Trophoblast cell (in vitro differentiated cells and primary cell): ENCODE measurements around the gene MDM4.
A peak's percentile ranks its signal among the peaks of the same experiment; 100 is the strongest.

ENCODE experiments used
- DNase-seq, 2 donors: peaks; one replicate each; pipeline ENCODE4 v3.0.0-alpha.2; 2016
- H2AFZ ChIP-seq: 2 replicates; pipeline ENCODE4 v1.6.1; 2013; ENCODE audit warnings: low read length, moderate library complexity, mild to moderate bottlenecking; ENCODE audit not compliant: insufficient read depth, poor library complexity
- H2AK5ac ChIP-seq: 2 replicates; pipeline ENCODE4 v1.6.1; 2013; ENCODE audit warnings: mild to moderate bottlenecking, low read length
- H2BK120ac ChIP-seq: 2 replicates; pipeline ENCODE4 v1.6.1; 2013; ENCODE audit warnings: low read length, mild to moderate bottlenecking, moderate library complexity; ENCODE audit not compliant: insufficient read depth, poor library complexity
- H2BK12ac ChIP-seq: 2 replicates; pipeline ENCODE4 v1.6.1; 2013; ENCODE audit warnings: mild to moderate bottlenecking, low read length, moderate library complexity
- H2BK5ac ChIP-seq: 2 replicates; pipeline ENCODE4 v1.6.1; 2013; ENCODE audit warnings: low read length, low read depth, moderate library complexity, mild to moderate bottlenecking; ENCODE audit not compliant: poor library complexity
- H3K14ac ChIP-seq: 2 replicates; pipeline ENCODE4 v1.6.1; 2013; ENCODE audit warnings: mild to moderate bottlenecking, low read length
- H3K18ac ChIP-seq: 2 replicates; pipeline ENCODE4 v1.6.1; 2013; ENCODE audit warnings: mild to moderate bottlenecking, low read length
- H3K23ac ChIP-seq: 2 replicates; pipeline ENCODE4 v1.6.1; 2013; ENCODE audit warnings: low read length
- H3K27ac ChIP-seq: 2 replicates; pipeline ENCODE4 v1.5.1; 2013; ENCODE audit warnings: low read depth, mild to moderate bottlenecking, inconsistent platforms, low read length, moderate library complexity
- H3K27me3 ChIP-seq: 2 replicates; pipeline ENCODE4 v1.6.1; 2013; ENCODE audit warnings: inconsistent platforms, mild to moderate bottlenecking, low read length, moderate library complexity; ENCODE audit not compliant: insufficient read depth
- H3K36me3 ChIP-seq, 2 experiments: 1 replicate in 1 of 2; 2 replicates in 1 of 2; pipeline ENCODE4 v1.6.1; 2013; ENCODE audit warnings: low read length in 2 of 2, mild to moderate bottlenecking in 2 of 2, moderate library complexity in 1 of 2; ENCODE audit not compliant: insufficient read depth in 2 of 2, control insufficient read depth in 1 of 2
- H3K4ac ChIP-seq: 2 replicates; pipeline ENCODE4 v1.6.1; 2013; ENCODE audit warnings: low read depth, mild to moderate bottlenecking, low read length, moderate library complexity
- H3K4me1 ChIP-seq, 2 experiments: 1 replicate in 1 of 2; 2 replicates in 1 of 2; pipeline ENCODE4 v1.6.1; 2013; ENCODE audit warnings: low read length in 2 of 2, mild to moderate bottlenecking in 2 of 2, moderate library complexity in 1 of 2; ENCODE audit not compliant: insufficient read depth in 2 of 2, control insufficient read depth in 1 of 2
- H3K4me2 ChIP-seq: 2 replicates; pipeline ENCODE4 v1.6.1; 2013; ENCODE audit warnings: inconsistent platforms, mild to moderate bottlenecking, low read length, moderate library complexity
- H3K4me3 ChIP-seq: 2 replicates; pipeline ENCODE4 v1.5.1; 2013; ENCODE audit warnings: mild to moderate bottlenecking, low read depth, low read length, inconsistent platforms
- H3K79me1 ChIP-seq: one replicate; pipeline ENCODE4 v1.6.1; 2013; ENCODE audit warnings: low read length
- H3K79me2 ChIP-seq: 2 replicates; pipeline ENCODE4 v1.6.1; 2013; ENCODE audit warnings: low read length, mild to moderate bottlenecking; ENCODE audit not compliant: control insufficient read depth, insufficient read depth, poor library complexity
- H3K9ac ChIP-seq: 2 replicates; pipeline ENCODE4 v1.6.1; 2013; ENCODE audit warnings: mild to moderate bottlenecking, low read length
- H3K9me3 ChIP-seq: 2 replicates; pipeline ENCODE4 v1.6.1; 2013; ENCODE audit warnings: low read depth, mild to moderate bottlenecking, control low read depth, inconsistent platforms, low read length; ENCODE audit not compliant: insufficient read depth
- H4K12ac ChIP-seq: 2 replicates; pipeline ENCODE4 v1.6.1; 2013; ENCODE audit warnings: low read depth, mild to moderate bottlenecking, low read length, moderate library complexity
- H4K8ac ChIP-seq: 2 replicates; pipeline ENCODE4 v1.6.1; 2013; ENCODE audit warnings: low read depth, mild to moderate bottlenecking, low read length, moderate library complexity
- H4K91ac ChIP-seq: one replicate; pipeline ENCODE4 v1.6.1; 2013; ENCODE audit warnings: low read depth, mild to moderate bottlenecking, low read length, moderate library complexity
- WGBS: extraction: QIAGEN DNeasy Blood & Tissue Kit; methylation state at CpG from one replicate; pipeline ENCODE4 v1.1.7; 2013; ENCODE audit warnings: missing lambda C conversion rate; ENCODE audit not compliant: insufficient read length, insufficient coverage; ENCODE audit errors: extremely low coverage; 5-methylcytosine and 5-hydroxymethylcytosine counted together

MDM4 gene

DNA sequence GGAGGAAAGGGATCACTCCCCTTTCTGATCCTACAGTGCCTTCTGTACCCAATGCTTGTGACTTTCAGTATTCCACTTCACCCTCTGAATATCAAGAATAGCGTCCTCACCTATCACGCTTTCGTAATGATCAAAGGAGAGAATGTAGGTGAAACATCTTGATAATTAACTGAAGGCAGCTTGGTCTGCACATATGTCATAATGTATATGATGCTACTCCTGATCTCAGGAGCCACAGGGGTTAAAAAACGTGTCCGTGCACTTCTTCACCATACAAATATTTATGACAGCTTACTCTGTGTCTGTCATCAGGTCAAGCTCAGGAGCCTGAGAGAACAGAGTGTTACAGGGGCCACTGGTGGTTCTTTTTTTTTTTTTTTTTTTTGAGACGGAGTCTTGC lies 20.4 kb upstream of the MDM4 start:
- Histone ChIP-seq H4K12ac (no peak overlapping the region), H3K4me2 (no peak overlapping the region), H3K27ac (no peak overlapping the region), H3K4ac (no peak overlapping the region), H3K9me3 (no peaks in the 10 kb centered on the region), H3K14ac (no peak overlapping the region), H3K4me3 (no peak overlapping the region), H2BK120ac (no peak overlapping the region), H2AK5ac (no peak overlapping the region), H2BK12ac (no peak overlapping the region), H4K91ac (no peak overlapping the region), H3K36me3 (no peaks in the 10 kb centered on the region), H2AFZ (no peak overlapping the region), H3K79me1 (peaks cover 18% of the 10 kb centered on the region), H3K27me3 (no peaks in the 10 kb centered on the region), H3K4me1 (peaks cover 12 to 13% of the 10 kb centered on the region in 2 experiments), H3K9ac (no peak overlapping the region), H3K18ac (no peak overlapping the region), H3K79me2 (peaks cover 7% of the 10 kb centered on the region), H2BK5ac (no peak overlapping the region), H3K23ac (no peak overlapping the region), H4K8ac (no peak overlapping the region)
- DNase-seq, result peak in 1 of 2 donors; percentile 43
- no CpG with 5 or more reads among the region's 6 CpGs for WGBS

DNA sequence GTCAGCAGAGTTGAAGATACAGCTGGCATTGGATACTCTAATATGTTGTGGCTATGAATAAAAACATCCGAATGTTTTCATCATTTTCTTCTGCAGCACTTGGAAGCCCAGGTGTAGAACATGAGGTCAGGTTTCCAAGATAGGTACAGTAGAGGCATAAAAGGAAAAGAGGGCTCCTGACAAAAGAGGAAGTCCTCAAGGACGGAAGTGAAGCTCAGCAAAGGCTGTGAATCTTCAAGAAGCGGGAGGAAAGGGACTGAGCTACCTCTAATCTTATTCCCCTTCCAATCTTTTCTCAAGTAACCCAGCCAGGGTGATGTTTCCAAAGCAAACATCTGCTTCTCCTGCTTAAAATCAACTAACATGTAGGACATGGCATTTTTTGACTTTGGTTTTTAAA lies 17.2 kb upstream of the MDM4 start:
- Histone ChIP-seq H3K18ac (no peak overlapping the region), H3K4me2 (no peak overlapping the region), H3K4me1 (no peaks in the 10 kb centered on the region), H3K79me1 (peaks cover 10% of the 10 kb centered on the region), H3K27ac (no peak overlapping the region), H3K9me3 (no peaks in the 10 kb centered on the region), H3K4ac (no peak overlapping the region), H4K8ac (no peak overlapping the region), H3K14ac (no peak overlapping the region), H2BK120ac (no peak overlapping the region), H3K36me3 (no peaks in the 10 kb centered on the region), H2BK12ac (no peak overlapping the region), H2AFZ (no peak overlapping the region), H3K23ac (no peak overlapping the region), H3K79me2 (peaks cover 4% of the 10 kb centered on the region), H3K9ac (no peak overlapping the region), H3K4me3 (no peak overlapping the region), H2AK5ac (no peak overlapping the region), H4K12ac (no peak overlapping the region), H2BK5ac (no peak overlapping the region), H4K91ac (no peak overlapping the region), H3K27me3 (no peaks in the 10 kb centered on the region)
- no peak for DNase-seq
- no CpG with 5 or more reads among the region's 3 CpGs for WGBS

DNA sequence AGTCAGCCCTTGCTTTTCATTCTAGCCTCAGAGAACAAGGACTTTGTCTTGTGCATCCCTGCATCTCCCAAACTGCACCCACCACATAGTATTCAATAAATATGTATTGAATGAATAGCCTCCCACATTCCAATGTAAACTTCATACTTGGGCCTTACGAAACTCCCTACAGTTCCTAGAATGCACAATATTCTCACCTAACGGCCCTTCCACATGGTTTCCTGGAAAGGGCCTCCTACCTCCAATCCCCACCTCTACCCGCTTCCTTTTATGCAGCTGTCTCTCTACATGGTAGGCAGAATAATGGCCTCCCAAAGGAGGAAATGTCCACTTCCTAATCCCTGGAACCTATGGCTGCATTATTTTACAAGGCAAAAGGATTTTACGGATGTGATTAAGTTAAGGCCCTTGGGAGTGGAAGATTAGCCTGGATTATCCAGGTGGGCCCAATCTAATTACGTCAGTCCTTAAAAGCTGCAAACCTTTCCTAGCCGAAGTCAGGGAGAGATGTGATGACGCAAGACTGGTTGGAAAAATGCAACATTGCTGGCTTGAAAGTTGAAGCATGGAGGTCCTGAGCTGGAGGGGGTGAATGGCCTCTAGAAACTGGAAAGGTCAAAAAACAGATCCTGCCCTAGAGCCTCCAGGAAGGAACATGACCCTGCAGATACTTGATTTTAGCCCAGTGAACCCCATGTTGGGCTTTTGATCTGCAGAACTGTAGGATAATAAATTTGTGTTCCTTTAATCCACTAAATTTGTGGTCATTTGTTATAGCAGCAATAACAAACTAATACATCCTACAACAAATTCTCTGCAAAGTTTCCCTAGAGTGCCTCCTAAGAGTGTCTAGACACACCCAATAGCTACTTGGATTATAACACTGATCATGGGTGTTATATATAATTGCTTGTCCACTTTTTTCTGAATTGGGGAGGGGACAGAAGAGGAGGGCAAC lies 16.4 kb upstream of the MDM4 start:
- H2AK5ac ChIP-seq, result no peak overlapping the region
- H3K79me1 ChIP-seq, result peaks cover 3% of the 10 kb centered on the region
- H3K27ac ChIP-seq, result no peak overlapping the region
- no peaks in the 10 kb centered on the region for H3K27me3 ChIP-seq
- no peak overlapping the region for H2AFZ ChIP-seq
- no peak overlapping the region for H2BK120ac ChIP-seq
- H3K18ac ChIP-seq, result no peak overlapping the region
- H4K8ac ChIP-seq, result no peak overlapping the region
- H2BK12ac ChIP-seq, result no peak overlapping the region
- H3K4me2 ChIP-seq, result no peak overlapping the region
- no peak overlapping the region for H3K4ac ChIP-seq
- no peak overlapping the region for H3K23ac ChIP-seq
- no peak overlapping the region for H3K9ac ChIP-seq
- DNase-seq, result peak; percentile 59 to 80
- no peaks in the 10 kb centered on the region for H3K4me1 ChIP-seq
- no peaks in the 10 kb centered on the region for H3K36me3 ChIP-seq
- WGBS, result no CpG with 5 or more reads among the region's 7 CpGs
- no peak overlapping the region for H3K14ac ChIP-seq
- no peak overlapping the region for H4K12ac ChIP-seq
- H3K9me3 ChIP-seq, result no peaks in the 10 kb centered on the region
- H3K79me2 ChIP-seq, result no peaks in the 10 kb centered on the region
- no peak overlapping the region for H4K91ac ChIP-seq
- no peak overlapping the region for H3K4me3 ChIP-seq
- H2BK5ac ChIP-seq, result no peak overlapping the region

DNA sequence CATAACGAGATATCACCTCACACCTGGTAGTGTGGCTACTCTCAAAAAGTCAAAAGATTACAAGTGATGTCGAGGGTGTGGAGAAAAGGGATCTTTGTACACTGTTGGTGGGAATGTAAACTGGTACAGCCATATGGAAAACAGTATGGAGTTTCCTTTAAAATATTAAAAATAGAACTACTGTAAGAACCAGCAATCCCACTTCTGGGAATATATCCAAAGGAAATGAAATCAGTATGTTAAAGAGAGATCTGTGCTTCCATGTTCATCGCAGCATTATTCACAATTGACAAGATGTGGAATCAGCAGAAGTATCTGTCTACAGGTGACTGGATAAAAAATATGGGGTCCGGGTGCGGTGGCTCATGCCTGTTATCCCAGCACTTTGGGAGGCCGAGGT lies 14.0 kb upstream of the MDM4 start:
- Histone ChIP-seq H3K14ac (no peak overlapping the region), H3K79me1 (no peaks in the 10 kb centered on the region), H2BK12ac (no peak overlapping the region), H2BK5ac (no peak overlapping the region), H3K23ac (no peak overlapping the region), H3K18ac (no peak overlapping the region), H3K4me3 (no peak overlapping the region), H3K9ac (no peak overlapping the region), H3K4me1 (no peaks in the 10 kb centered on the region), H2AFZ (no peak overlapping the region), H3K79me2 (no peaks in the 10 kb centered on the region), H3K27me3 (no peaks in the 10 kb centered on the region), H4K91ac (no peak overlapping the region), H2BK120ac (no peak overlapping the region), H3K27ac (no peak overlapping the region), H3K4me2 (no peak overlapping the region), H2AK5ac (no peak overlapping the region), H3K4ac (no peak overlapping the region), H3K9me3 (no peaks in the 10 kb centered on the region), H4K12ac (no peak overlapping the region), H3K36me3 (no peaks in the 10 kb centered on the region), H4K8ac (no peak overlapping the region)
- WGBS, result no CpG with 5 or more reads among the region's 6 CpGs
- DNase-seq, result no peak
